ENCODE data around the gene OXER1. TPM values are rescaled to one million over a fixed set of nuclear protein-coding genes. Genes with fewer than 3 reads are reported as not detected.
A peak's percentile ranks its signal among the peaks of the same experiment; 100 is the strongest.

Gene OXER1
- total and polyA plus RNA-seq, 5 donors from 2014 or later, result 0.09 TPM; not detected in 4

- ATAC-seq (ENCODE audit: low read depth in 2 of 2) (no peak), DNase-seq (no peak)
- H3K9me3 ChIP-seq (ENCODE audit: control insufficient read depth in 2 of 2, low read length in 2 of 2), result no peaks in the 10 kb centered on the region
- H3K4me3 ChIP-seq (ENCODE audit: low read depth, low read length), result no peak overlapping the region
- no peaks in the 10 kb centered on the region for H3K4me1 ChIP-seq (ENCODE audit: control insufficient read depth, insufficient read depth, low read length, poor library complexity, severe bottlenecking)
- H3K27ac Mint-ChIP-seq, result no peak overlapping the region
- H3K36me3 Mint-ChIP-seq, result peaks cover 25% of the 10 kb centered on the region
- no peak overlapping the region for H3K27ac ChIP-seq (ENCODE audit: insufficient read depth, low read length, poor library complexity, severe bottlenecking)
- no peaks in the 10 kb centered on the region for H3K36me3 ChIP-seq (ENCODE audit: control insufficient read depth, insufficient read depth, low read length)
- no peaks in the 10 kb centered on the region for H3K4me1 Mint-ChIP-seq
- H3K27me3 Mint-ChIP-seq, result no peaks in the 10 kb centered on the region
- H3K9me3 Mint-ChIP-seq, result peaks cover 0 to 3% (median 0%) of the 10 kb centered on the region in 7 donors
- no peaks in the 10 kb centered on the region for H3K27me3 ChIP-seq (ENCODE audit: control insufficient read depth, insufficient read depth, low read length)
- no peak overlapping the region for H3K4me3 Mint-ChIP-seq
Measured at GRCh38 chr2:42757981-42758740, 5.8 kb downstream of the OXER1 start.

- ATAC-seq (ENCODE audit: low read depth in 2 of 2) (no peak), DNase-seq (no peak)
- peaks cover 22% of the 10 kb centered on the region for H3K36me3 Mint-ChIP-seq
- no peak overlapping the region for H3K27ac ChIP-seq (ENCODE audit: insufficient read depth, low read length, poor library complexity, severe bottlenecking)
- H3K27me3 Mint-ChIP-seq, result no peaks in the 10 kb centered on the region
- H3K27ac Mint-ChIP-seq, result no peak overlapping the region
- H3K36me3 ChIP-seq (ENCODE audit: control insufficient read depth, insufficient read depth, low read length), result no peaks in the 10 kb centered on the region
- H3K9me3 Mint-ChIP-seq, result peaks cover 0 to 2% (median 0%) of the 10 kb centered on the region in 7 donors
- H3K4me3 ChIP-seq (ENCODE audit: low read depth, low read length), result no peak overlapping the region
- no peaks in the 10 kb centered on the region for H3K4me1 ChIP-seq (ENCODE audit: control insufficient read depth, insufficient read depth, low read length, poor library complexity, severe bottlenecking)
- H3K9me3 ChIP-seq (ENCODE audit: control insufficient read depth in 2 of 2, low read length in 2 of 2), result no peaks in the 10 kb centered on the region
- H3K27me3 ChIP-seq (ENCODE audit: control insufficient read depth, insufficient read depth, low read length), result no peaks in the 10 kb centered on the region
- H3K4me1 Mint-ChIP-seq, result no peaks in the 10 kb centered on the region
- no peak overlapping the region for H3K4me3 Mint-ChIP-seq
Measured at GRCh38 chr2:42756966-42757513, 6.9 kb downstream of the OXER1 start.

- H3K4me3 ChIP-seq (ENCODE audit: low read depth, low read length), result no peak overlapping the region
- no peaks in the 10 kb centered on the region for H3K27me3 ChIP-seq (ENCODE audit: control insufficient read depth, insufficient read depth, low read length)
- Mint-ChIP-seq H3K4me3 (no peak overlapping the region), H3K9me3 (peaks cover 0 to 2% (median 0%) of the 10 kb centered on the region in 7 donors), H3K4me1 (no peaks in the 10 kb centered on the region), H3K27ac (no peak overlapping the region), H3K36me3 (peaks cover 19% of the 10 kb centered on the region), H3K27me3 (no peaks in the 10 kb centered on the region)
- H3K4me1 ChIP-seq (ENCODE audit: control insufficient read depth, insufficient read depth, low read length, poor library complexity, severe bottlenecking), result no peaks in the 10 kb centered on the region
- no peaks in the 10 kb centered on the region for H3K9me3 ChIP-seq (ENCODE audit: control insufficient read depth in 2 of 2, low read length in 2 of 2)
- DNase-seq (no peak), ATAC-seq (ENCODE audit: low read depth in 2 of 2) (no peak)
- H3K27ac ChIP-seq (ENCODE audit: insufficient read depth, low read length, poor library complexity, severe bottlenecking), result no peak overlapping the region
- no peaks in the 10 kb centered on the region for H3K36me3 ChIP-seq (ENCODE audit: control insufficient read depth, insufficient read depth, low read length)
Measured at GRCh38 chr2:42756150-42756775, 7.7 kb downstream of the OXER1 start.

GRCh38 chr2:42755191-42755880 is 8.6 kb downstream of the OXER1 start:
- no peak overlapping the region for H3K27ac Mint-ChIP-seq
- H3K4me1 ChIP-seq (ENCODE audit: control insufficient read depth, insufficient read depth, low read length, poor library complexity, severe bottlenecking), result no peaks in the 10 kb centered on the region
- ATAC-seq (ENCODE audit: low read depth in 2 of 2) (no peak), DNase-seq (no peak)
- peaks cover 18% of the 10 kb centered on the region for H3K36me3 Mint-ChIP-seq
- H3K27me3 Mint-ChIP-seq, result no peaks in the 10 kb centered on the region
- no peaks in the 10 kb centered on the region for H3K36me3 ChIP-seq (ENCODE audit: control insufficient read depth, insufficient read depth, low read length)
- H3K27me3 ChIP-seq (ENCODE audit: control insufficient read depth, insufficient read depth, low read length), result no peaks in the 10 kb centered on the region
- H3K9me3 Mint-ChIP-seq, result peaks cover 0 to 2% (median 0%) of the 10 kb centered on the region in 7 donors
- H3K4me3 ChIP-seq (ENCODE audit: low read depth, low read length), result no peak overlapping the region
- no peaks in the 10 kb centered on the region for H3K9me3 ChIP-seq (ENCODE audit: control insufficient read depth in 2 of 2, low read length in 2 of 2)
- no peaks in the 10 kb centered on the region for H3K4me1 Mint-ChIP-seq
- H3K4me3 Mint-ChIP-seq, result no peak overlapping the region
- no peak overlapping the region for H3K27ac ChIP-seq (ENCODE audit: insufficient read depth, low read length, poor library complexity, severe bottlenecking)

GRCh38 chr2:42754776-42755140 is 9.2 kb downstream of the OXER1 start:
- no peaks in the 10 kb centered on the region for H3K9me3 ChIP-seq (ENCODE audit: control insufficient read depth in 2 of 2, low read length in 2 of 2)
- no peak overlapping the region for H3K4me3 Mint-ChIP-seq
- H3K27me3 Mint-ChIP-seq, result no peaks in the 10 kb centered on the region
- no peak overlapping the region for H3K27ac Mint-ChIP-seq
- no peak for DNase-seq
- no peaks in the 10 kb centered on the region for H3K27me3 ChIP-seq (ENCODE audit: control insufficient read depth, insufficient read depth, low read length)
- H3K4me1 Mint-ChIP-seq, result no peaks in the 10 kb centered on the region
- no peak for ATAC-seq (ENCODE audit: low read depth in 2 of 2)
- H3K4me1 ChIP-seq (ENCODE audit: control insufficient read depth, insufficient read depth, low read length, poor library complexity, severe bottlenecking), result no peaks in the 10 kb centered on the region
- no peaks in the 10 kb centered on the region for H3K36me3 ChIP-seq (ENCODE audit: control insufficient read depth, insufficient read depth, low read length)
- H3K9me3 Mint-ChIP-seq, result peaks cover 0 to 2% (median 0%) of the 10 kb centered on the region in 7 donors
- H3K27ac ChIP-seq (ENCODE audit: insufficient read depth, low read length, poor library complexity, severe bottlenecking), result no peak overlapping the region
- H3K36me3 Mint-ChIP-seq, result peaks cover 22% of the 10 kb centered on the region
- H3K4me3 ChIP-seq (ENCODE audit: low read depth, low read length), result no peak overlapping the region

- Mint-ChIP-seq H3K4me3 (no peak overlapping the region), H3K36me3 (peaks cover 22% of the 10 kb centered on the region)
Measured at GRCh38 chr2:42754021-42754775, 9.7 kb downstream of the OXER1 start.

More at GRCh38 chr2:42754021-42754775, 9.7 kb downstream of the OXER1 start:
- Mint-ChIP-seq H3K4me1 (no peaks in the 10 kb centered on the region), H3K27me3 (no peaks in the 10 kb centered on the region), H3K27ac (no peak overlapping the region), H3K9me3 (peaks cover 0 to 2% (median 0%) of the 10 kb centered on the region in 7 donors)
- peak; percentile 21 to 32 for ATAC-seq (ENCODE audit: low read depth in 2 of 2)
- Histone ChIP-seq H3K36me3 (ENCODE audit: control insufficient read depth, insufficient read depth, low read length) (no peaks in the 10 kb centered on the region), H3K4me3 (ENCODE audit: low read depth, low read length) (no peak overlapping the region), H3K9me3 (ENCODE audit: control insufficient read depth in 2 of 2, low read length in 2 of 2) (no peaks in the 10 kb centered on the region), H3K27ac (ENCODE audit: insufficient read depth, low read length, poor library complexity, severe bottlenecking) (no peak overlapping the region), H3K4me1 (ENCODE audit: control insufficient read depth, insufficient read depth, low read length, poor library complexity, severe bottlenecking) (no peaks in the 10 kb centered on the region), H3K27me3 (ENCODE audit: control insufficient read depth, insufficient read depth, low read length) (no peaks in the 10 kb centered on the region)
- no peak for DNase-seq
